Ascending aorta (tissue), 2 donors: ENCODE measurements around the gene TCERG1L. TPM values are rescaled to one million over a fixed set of nuclear protein-coding genes. Genes with fewer than 3 reads are reported as not detected.

Experiments
- DNase-seq, 2 donors: peaks; one replicate each; pipeline ENCODE4 v3.0.0-alpha.2; 2019; ENCODE audit warnings: low spot score in 2 of 2
- H3K27ac ChIP-seq, 2 donors: fragments of 200-600 bp; sonication (generic); one replicate each; pipeline ENCODE4 v1.5.1; 2016 to 2017; ENCODE audit warnings: mild to moderate bottlenecking in 1 of 2
- H3K27me3 ChIP-seq: fragments of 200-600 bp; sonication (generic); one replicate; pipeline ENCODE4 v1.5.1; 2017
- H3K36me3 ChIP-seq, 2 donors: fragments of 200-600 bp; sonication (generic); one replicate each; pipeline ENCODE4 v1.5.1; 2016
- H3K4me1 ChIP-seq, 2 donors: fragments of 200-600 bp; sonication (generic); one replicate each; pipeline ENCODE4 v1.5.1; 2016 to 2017; ENCODE audit warnings: mild to moderate bottlenecking in 1 of 2
- H3K4me3 ChIP-seq, 2 donors: fragments of 200-600 bp; sonication (generic); one replicate each; pipeline ENCODE4 v1.5.1; 2016 to 2017; ENCODE audit warnings: mild to moderate bottlenecking in 1 of 2
- H3K9me3 ChIP-seq, 2 donors: fragments of 200-600 bp; sonication (generic); one replicate each; pipeline ENCODE4 v1.5.1; 2016
- CTCF ChIP-seq, 3 experiments: fragments of 200-600 bp in 2 of 3; fragments of 450-650 bp in 1 of 3; sonication (generic) in 2 of 3; IDR thresholded peaks; one replicate each; pipeline ENCODE4 v1.5.1; 2016 to 2019; ENCODE audit warnings: antibody characterized with exemption in 3 of 3, mild to moderate bottlenecking in 1 of 3, moderate library complexity in 1 of 3
- intact Hi-C: fragments of 100-400 bp; cut with DNase I; formaldehyde crosslinking; loops from one replicate; pipeline ENCODE4 v1.15.1; 2023
- total RNA-seq: library from RNA; depleted of rRNA; stranded (reverse); fragments of >200 nt; gene quantifications from one replicate; pipeline ENCODE4 v1.1.0, GENCODE V29; 2016

The TCERG1L gene
- total RNA-seq, 1 donor from 2014 or later = not detected

GRCh38 chr10:131198401-131198800 lies 113.1 kb downstream of the TCERG1L start:
- Histone ChIP-seq H3K9me3 (peaks cover 0 to 3% of the 10 kb centered on the region in 2 donors), H3K36me3 (no peaks in the 10 kb centered on the region), H3K27ac (no peak overlapping the region), H3K4me3 (no peak overlapping the region), H3K27me3 (no peaks in the 10 kb centered on the region), H3K4me1 (no peaks in the 10 kb centered on the region)
- intact Hi-C loops = no loop called here
- peak in 1 of 2 donors; percentile 44 for DNase-seq
- no peak for TF ChIP-seq CTCF (IDR thresholded peaks at IDR 0.05)

- no peak for TF ChIP-seq CTCF (IDR thresholded peaks at IDR 0.05)
- Histone ChIP-seq H3K4me3 (no peak overlapping the region), H3K36me3 (no peaks in the 10 kb centered on the region), H3K9me3 (peaks cover 0 to 6% of the 10 kb centered on the region in 2 donors), H3K27me3 (no peaks in the 10 kb centered on the region), H3K27ac (no peak overlapping the region), H3K4me1 (no peaks in the 10 kb centered on the region)
- peak in 1 of 2 donors; percentile 46 for DNase-seq
- intact Hi-C loops = no loop called here
Observed at GRCh38 chr10:131196176-131196885, 115.2 kb downstream of the TCERG1L start.

- Histone ChIP-seq H3K4me1 (no peaks in the 10 kb centered on the region), H3K36me3 (no peaks in the 10 kb centered on the region), H3K27me3 (no peaks in the 10 kb centered on the region), H3K4me3 (no peak overlapping the region), H3K27ac (no peak overlapping the region), H3K9me3 (peaks cover 0 to 6% of the 10 kb centered on the region in 2 donors)
- peak in 1 of 2 donors; percentile 47 for DNase-seq
- intact Hi-C loops = no loop called here
- no peak for TF ChIP-seq CTCF (IDR thresholded peaks at IDR 0.05)
Observed at GRCh38 chr10:131195558-131196159, 115.9 kb downstream of the TCERG1L start.

- no peaks in the 10 kb centered on the region for H3K36me3 ChIP-seq
- no peaks in the 10 kb centered on the region for H3K27me3 ChIP-seq
- H3K9me3 ChIP-seq = peaks cover 0 to 6% of the 10 kb centered on the region in 2 donors
- H3K4me3 ChIP-seq = no peak overlapping the region
- H3K27ac ChIP-seq = no peak overlapping the region
- TF ChIP-seq CTCF (IDR thresholded peaks at IDR 0.05) = no peak
- no peaks in the 10 kb centered on the region for H3K4me1 ChIP-seq
- intact Hi-C loops = no loop called here
- peak in 1 of 2 donors; percentile 25 for DNase-seq
Observed at GRCh38 chr10:131195116-131195515, 116.4 kb downstream of the TCERG1L start.

GRCh38 chr10:131193923-131194322 lies 117.6 kb downstream of the TCERG1L start:
- Histone ChIP-seq H3K27me3 (no peaks in the 10 kb centered on the region), H3K9me3 (peaks cover 0 to 6% of the 10 kb centered on the region in 2 donors), H3K36me3 (no peaks in the 10 kb centered on the region), H3K4me3 (no peak overlapping the region), H3K4me1 (no peaks in the 10 kb centered on the region), H3K27ac (no peak overlapping the region)
- peak in 1 of 2 donors; percentile 19 for DNase-seq
- intact Hi-C loops = no loop called here
- no peak for TF ChIP-seq CTCF (IDR thresholded peaks at IDR 0.05)
